Measurements from ENCODE around the gene TNS2.
"Not testable (repeated sequence)": the region's sequence is repeated elsewhere in the genome, so short reads cannot be mapped to it uniquely, and the experiment has no call there.

The TNS2 gene

GRCh38 chr12:53094796-53095595, 45.1 kb downstream of the TNS2 start:
- DNase-seq, result not testable (repeated sequence)

- not testable (repeated sequence) for DNase-seq
Measured at GRCh38 chr12:53095596-53095895, 45.7 kb downstream of the TNS2 start.

GRCh38 chr12:53096089-53096741, 46.4 kb downstream of the TNS2 start:
- DNase-seq, result no peak

GRCh38 chr12:53096759-53097158, 46.9 kb downstream of the TNS2 start:
- no peak for DNase-seq

GRCh38 chr12:53097207-53097563, 47.3 kb downstream of the TNS2 start:
- no peak for DNase-seq

- DNase-seq, result peak; percentile 41
Measured at GRCh38 chr12:53097564-53098353, 47.9 kb downstream of the TNS2 start, which contains the start of gene IGFBP6. TSS of gene IGFBP6 (plus strand) at chr12:53097667. CDS start at chr12:53097718, 51 bp downstream.

- no peak for DNase-seq
Measured at GRCh38 chr12:53098354-53098981, 48.6 kb downstream of the TNS2 start.

GRCh38 chr12:53099071-53099882, 49.4 kb downstream of the TNS2 start:
- DNase-seq, result peak; percentile 46

GRCh38 chr12:53100466-53101151, 50.7 kb downstream of the TNS2 start:
- no peak for DNase-seq

- DNase-seq, result no peak
Measured at GRCh38 chr12:53101266-53101665, 51.4 kb downstream of the TNS2 start.

- no peak for DNase-seq
Measured at GRCh38 chr12:53101931-53102781, 52.3 kb downstream of the TNS2 start.

- DNase-seq, result no peak
Measured at GRCh38 chr12:53102883-53103807, 53.3 kb downstream of the TNS2 start, which contains the start of gene SOAT2. TSS of gene SOAT2 (plus strand) at chr12:53103486. CDS start at chr12:53103578, 92 bp downstream.

- no peak for DNase-seq
Measured at GRCh38 chr12:53103860-53104305, 54.0 kb downstream of the TNS2 start.

GRCh38 chr12:53105256-53105655, 55.4 kb downstream of the TNS2 start:
- DNase-seq, result no peak

- DNase-seq, result no peak
Measured at GRCh38 chr12:53105712-53106439, 56.0 kb downstream of the TNS2 start.

GRCh38 chr12:53107122-53107521, 57.3 kb downstream of the TNS2 start:
- DNase-seq, result no peak

GRCh38 chr12:53112431-53112830, 62.6 kb downstream of the TNS2 start:
- not testable (repeated sequence) for DNase-seq

GRCh38 chr12:53113136-53113705, 63.4 kb downstream of the TNS2 start:
- no peak for DNase-seq
